A549 treated with GW870086 at 1 μM for 4 hours (cell line): ENCODE data around the gene TCEAL7. TPM values are rescaled to one million over a fixed set of nuclear protein-coding genes. Genes with fewer than 3 reads are reported as not detected.

Source experiments
- total RNA-seq: library from RNA; stranded (reverse); fragments of 200-300 nt; extraction: Qiagen RNA extraction; gene quantifications from 5 replicates; pipeline ENCODE4 v1.2.3, GENCODE V29; 2022; ENCODE audit warnings: low read depth

The TCEAL7 gene
- not detected in 5 replicates for total RNA-seq

GRCh38 chrX:103329991-103330390 is at the start of gene TCEAL7:
TSS of gene TCEAL7 (plus strand) at chrX:103330239. CDS start at chrX:103331404, 1,165 bp downstream.

GRCh38 chrX:103310555-103311398 is 19.3 kb upstream of the TCEAL7 start, which contains the start of gene BEX2:
TSS of gene BEX2 (minus strand) at chrX:103310990. CDS start at chrX:103309976, 1,014 bp downstream.

GRCh38 chrX:103356130-103356798 is 26.2 kb downstream of the TCEAL7 start, which contains the start of gene TCEAL9:
TSS of gene TCEAL9 (plus strand) at chrX:103356506. CDS start at chrX:103357685, 1,179 bp downstream.

GRCh38 chrX:103376118-103376978 is 46.3 kb downstream of the TCEAL7 start, which contains the start of gene BEX3:
TSS of gene BEX3 (plus strand) at chrX:103376538. CDS start at chrX:103377522, 984 bp downstream.

Other genes starting within 250 kb of the TCEAL7 start
- 0.28 TPM in 1 of 5 replicates, not detected in the others for gene NXF3, start 237.1 kb upstream of the TCEAL7 start, total RNA-seq
- gene BEX4, start 115.1 kb upstream of the TCEAL7 start, total RNA-seq, result 1.8 to 2.8 TPM (median 2.1 TPM) in 5 replicates
- gene TCEAL8, start 75.1 kb upstream of the TCEAL7 start, total RNA-seq, result 22.7 to 37.1 TPM (median 32.2 TPM) in 5 replicates
- not detected in 5 replicates for gene TCEAL5, start 53.5 kb upstream of the TCEAL7 start, total RNA-seq
- gene BEX2, start 19.2 kb upstream of the TCEAL7 start, total RNA-seq, result 7.0 to 13.7 TPM (median 10.2 TPM) in 5 replicates
- 89.6 to 159 TPM (median 93.4 TPM) in 5 replicates for gene TCEAL9, start 26.3 kb downstream of the TCEAL7 start, total RNA-seq
- gene BEX3, start 46.3 kb downstream of the TCEAL7 start, total RNA-seq, result 230 to 272 TPM (median 244 TPM) in 5 replicates
- 0.10 TPM in 1 of 5 replicates, not detected in the others for gene RAB40A, start 189.2 kb downstream of the TCEAL7 start, total RNA-seq